Mucosa of descending colon (tissue), 3 donors: ENCODE data around the gene SCFD2. TPM values are rescaled to one million over a fixed set of nuclear protein-coding genes. Genes with fewer than 3 reads are reported as not detected.

Source experiments
- ATAC-seq: fragments of 200-7000 bp; cut with Tn5 transposase; one replicate; pipeline ENCODE4 v1.9.1; 2020; ENCODE audit warnings: mild to moderate bottlenecking, moderate library complexity
- DNase-seq, 3 donors: peaks; one replicate each; pipeline ENCODE4 v3.0.0-alpha.2; 2020
- H3K36me3 ChIP-seq: fragments of 200-600 bp; one replicate; pipeline ENCODE4 v1.8.0; 2021; ENCODE audit warnings: low read depth, mild to moderate bottlenecking
- H3K4me1 ChIP-seq: fragments of 200-600 bp; one replicate; pipeline ENCODE4 v1.8.0; 2021; ENCODE audit warnings: low read depth, mild to moderate bottlenecking
- H3K4me3 ChIP-seq: fragments of 200-600 bp; one replicate; pipeline ENCODE4 v1.8.0; 2021; ENCODE audit warnings: mild to moderate bottlenecking
- H3K9me3 ChIP-seq: fragments of 200-600 bp; one replicate; pipeline ENCODE4 v1.8.0; 2021; ENCODE audit warnings: mild to moderate bottlenecking
- CTCF ChIP-seq: fragments of 200-600 bp; IDR thresholded peaks from one replicate; pipeline ENCODE4 v1.8.0; 2022; ENCODE audit warnings: antibody characterized with exemption, mild to moderate bottlenecking
- intact Hi-C, 2 donors: fragments of 100-400 bp; cut with DNase I in 1 of 2; cut with micrococcal nuclease in 1 of 2; formaldehyde crosslinking; loops; one replicate each; pipeline versions ENCODE4 v1.11.0 to v1.11.1; 2022; cut with DNase I, micrococcal nuclease
- total RNA-seq, 3 donors: library from RNA; stranded (reverse); fragmentation: NEBNext Ultra II Directional in 2 of 3; extraction: Animal tissue kit (Norgen Biotek cat#: 25700) in 2 of 3; gene quantifications; one replicate each; pipeline versions ENCODE4 v1.2.1 to v1.2.4, GENCODE V29; 2021 to 2023
- donor health status: DM: no; HTN: no; CAD: no; lungs with moderate emphysema.
- donor health status: DM: no; HTN: no; CAD: no.
- donor health status: DM: no; HTN: yes; CAD: no.

SCFD2 gene
- total RNA-seq, 3 donors from 2014 or later = 11.7 to 17.2 (median 16.0) TPM

DNA sequence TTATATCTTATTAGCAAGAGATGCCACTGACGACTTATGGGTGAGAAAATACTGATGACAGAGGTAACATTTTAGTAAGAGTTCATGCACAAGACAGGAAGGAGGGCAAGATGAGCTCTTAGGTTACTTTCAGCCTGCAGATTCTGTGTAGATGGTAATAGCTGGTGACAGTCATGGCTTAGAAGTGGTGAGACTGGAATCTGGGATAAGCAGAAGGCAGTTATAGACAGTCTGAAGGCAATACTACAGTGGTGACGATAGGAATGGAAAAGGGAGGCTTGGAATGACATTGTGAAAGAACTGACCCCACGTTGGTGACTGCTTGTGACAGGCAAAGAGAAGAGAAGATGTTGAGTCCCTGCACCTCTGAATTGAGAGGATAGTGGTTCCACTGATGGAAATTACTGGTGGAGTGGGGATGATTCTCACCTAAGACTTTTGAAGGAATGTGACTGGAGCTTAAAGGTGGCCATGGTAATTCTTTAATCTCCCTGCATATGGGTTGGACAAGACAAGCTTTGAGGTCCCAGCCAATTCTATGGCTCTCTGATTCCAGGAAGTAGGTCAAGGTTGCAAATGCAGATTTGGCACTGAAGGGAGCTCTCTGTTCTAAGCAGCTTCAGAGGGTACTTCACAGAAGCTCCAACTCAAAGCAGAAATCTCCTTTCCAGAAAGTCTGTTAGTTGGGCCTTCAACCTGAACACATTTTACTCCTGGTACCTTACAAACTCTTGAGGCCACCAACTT lies 404.0 kb downstream of the SCFD2 start:
- no peak for ATAC-seq
- DNase-seq = no peak
- Histone ChIP-seq H3K4me3 (no peak overlapping the region), H3K36me3 (no peaks in the 10 kb centered on the region), H3K9me3 (no peaks in the 10 kb centered on the region), H3K4me1 (peaks cover 15% of the 10 kb centered on the region)
- no peak for TF ChIP-seq CTCF
- intact Hi-C loops = no loop called here

DNA sequence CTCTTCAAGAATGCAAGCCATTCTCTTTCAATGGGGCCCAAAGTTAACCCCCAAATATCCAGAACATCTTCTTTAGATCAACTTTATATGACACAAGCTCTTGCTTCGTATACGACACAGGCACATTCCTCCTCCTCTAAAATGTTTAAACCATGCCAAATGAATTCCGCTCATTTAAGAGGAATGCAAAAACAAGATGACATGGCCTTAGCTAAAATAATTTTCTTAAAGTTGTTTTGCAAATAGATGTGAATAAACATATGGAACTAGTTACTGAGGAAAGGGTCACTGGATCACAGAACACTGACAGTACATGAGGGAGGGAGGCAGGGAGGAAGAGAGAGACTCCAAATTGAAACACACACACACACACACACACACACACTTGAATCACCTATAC lies 406.3 kb downstream of the SCFD2 start:
- H3K4me1 ChIP-seq = peaks cover 15% of the 10 kb centered on the region

GRCh38 chr4:52957835-52958631 lies 407.8 kb downstream of the SCFD2 start:
- no peaks in the 10 kb centered on the region for H3K9me3 ChIP-seq
- DNase-seq = no peak
- no peak for TF ChIP-seq CTCF
- no peak overlapping the region for H3K4me3 ChIP-seq
- no peak for ATAC-seq
- intact Hi-C loops = no loop called here
- no peaks in the 10 kb centered on the region for H3K36me3 ChIP-seq
- peaks cover 15% of the 10 kb centered on the region for H3K4me1 ChIP-seq

More for the DNA sequence above, 406.3 kb downstream of the SCFD2 start:
- no peak overlapping the region for H3K4me3 ChIP-seq
- DNase-seq = no peak
- H3K36me3 ChIP-seq = no peaks in the 10 kb centered on the region
- no peak for TF ChIP-seq CTCF
- ATAC-seq = no peak
- no peaks in the 10 kb centered on the region for H3K9me3 ChIP-seq
- intact Hi-C loops = no loop called here

GRCh38 chr4:52957220-52957686 lies 408.6 kb downstream of the SCFD2 start:
- Histone ChIP-seq H3K9me3 (no peaks in the 10 kb centered on the region), H3K4me3 (no peak overlapping the region), H3K36me3 (no peaks in the 10 kb centered on the region), H3K4me1 (peaks cover 15% of the 10 kb centered on the region)
- no peak for TF ChIP-seq CTCF
- peak; percentile 79 for ATAC-seq
- DNase-seq = peak in 1 of 3 donors; percentile 11
- intact Hi-C loops = no loop called here

- ATAC-seq (no peak), DNase-seq (no peak)
- H3K9me3 ChIP-seq = no peaks in the 10 kb centered on the region
- no peaks in the 10 kb centered on the region for H3K36me3 ChIP-seq
- no peak overlapping the region for H3K4me3 ChIP-seq
- H3K4me1 ChIP-seq = peaks cover 15% of the 10 kb centered on the region
- intact Hi-C loops = no loop called here
- TF ChIP-seq CTCF = no peak
These were observed 409.2 kb downstream of the SCFD2 start for GRCh38 chr4:52956691-52957090.
